D341Med (cell line): Measurements from ENCODE around the gene ZBTB45.

Experiments used
- DNase-seq: peaks from one replicate; pipeline ENCODE4 v3.0.0; 2012; ENCODE audit warnings: low spot score

ZBTB45 gene

GRCh38 chr19:58519355-58520256, at the start of gene ZBTB45:
Gene ZBTB45, minus strand, starts transcription at chr19:58519810. Its CDS starts 2,137 bp downstream, at chr19:58517673.
- peak; percentile 89 for DNase-seq

- no peak for DNase-seq
Observed at GRCh38 chr19:58568453-58569130, 49.0 kb upstream of the ZBTB45 start.

- no peak for DNase-seq
Observed at GRCh38 chr19:58566989-58567388, 47.4 kb upstream of the ZBTB45 start.

- DNase-seq, result no peak
Observed at GRCh38 chr19:58563823-58564222, 44.2 kb upstream of the ZBTB45 start.

- no peak for DNase-seq
Observed at GRCh38 chr19:58563034-58563573, 43.5 kb upstream of the ZBTB45 start.

- DNase-seq, result no peak
Observed at GRCh38 chr19:58562122-58563033, 42.8 kb upstream of the ZBTB45 start.

GRCh38 chr19:58561373-58562121, 41.9 kb upstream of the ZBTB45 start:
- DNase-seq, result no peak

GRCh38 chr19:58560921-58561320, 41.3 kb upstream of the ZBTB45 start:
- no peak for DNase-seq

- no peak for DNase-seq
Observed at GRCh38 chr19:58560007-58560887, 40.6 kb upstream of the ZBTB45 start.

- DNase-seq, result peak; percentile 92
Observed at GRCh38 chr19:58559275-58560006, 39.8 kb upstream of the ZBTB45 start.

- DNase-seq, result peak; percentile 95
Observed at GRCh38 chr19:58558623-58559274, 39.1 kb upstream of the ZBTB45 start.

GRCh38 chr19:58558066-58558622, 38.5 kb upstream of the ZBTB45 start, which contains the start of gene UBE2M:
Gene UBE2M, minus strand, starts transcription at chr19:58558611. Its CDS starts 230 bp downstream, at chr19:58558381.
- no peak for DNase-seq

- DNase-seq, result no peak
Observed at GRCh38 chr19:58557221-58558065, 37.8 kb upstream of the ZBTB45 start.

- DNase-seq, result no peak
Observed at GRCh38 chr19:58556622-58557220, 37.1 kb upstream of the ZBTB45 start.

GRCh38 chr19:58555920-58556621, 36.5 kb upstream of the ZBTB45 start:
- no peak for DNase-seq

GRCh38 chr19:58555369-58555885, 35.8 kb upstream of the ZBTB45 start:
- DNase-seq, result no peak
